ENCODE results near the gene RNU6-9. TPM values are rescaled to one million over a fixed set of nuclear protein-coding genes. Genes with fewer than 3 reads are reported as not detected.
A peak's percentile ranks its signal among the peaks of the same experiment; 100 is the strongest.

RNU6-9 gene
- polyA plus RNA-seq, 3 donors from 2014 or later, result not detected

DNA sequence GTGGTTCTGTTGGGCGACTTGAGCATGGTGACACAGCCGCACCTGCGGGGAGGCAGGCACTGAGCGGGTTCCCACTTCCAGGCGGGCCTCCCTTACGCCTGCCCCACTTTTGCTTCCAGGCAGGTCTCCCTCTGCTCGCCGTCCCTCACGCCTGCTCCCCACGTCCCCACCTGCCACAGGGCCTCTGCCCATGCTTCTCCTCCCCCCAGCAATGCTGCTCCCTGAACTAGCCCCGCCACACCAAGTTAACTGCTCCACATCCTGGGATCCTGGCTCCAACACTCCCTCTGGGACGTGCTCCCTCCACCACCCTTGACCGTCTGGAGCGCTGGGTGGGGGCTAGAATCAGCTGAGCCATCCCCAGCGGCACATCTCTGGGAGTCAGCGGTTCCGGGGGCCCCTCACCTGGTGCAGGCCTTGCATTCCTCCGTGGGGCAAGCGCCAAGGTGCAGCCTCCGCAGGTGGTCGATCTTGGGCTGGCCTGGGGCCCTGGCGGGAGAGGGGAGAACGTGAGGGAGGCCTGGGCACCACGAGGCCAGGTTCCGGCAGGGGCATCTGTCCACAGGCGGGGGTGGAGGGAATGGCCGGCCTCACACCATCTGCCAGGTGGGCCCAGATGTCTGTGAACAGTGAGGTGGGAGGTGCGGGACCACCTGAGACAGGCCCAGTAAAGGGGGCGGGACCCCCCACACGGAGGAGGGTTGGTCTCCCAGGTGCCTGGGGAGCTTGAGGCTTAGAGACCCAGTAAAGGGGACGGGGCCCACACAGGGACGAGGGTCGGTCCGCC, 24.6 kb upstream of the RNU6-9 start:
- H3K9me3 Mint-ChIP-seq, result no peaks in the 10 kb centered on the region
- DNase-seq, result no peak
- H3K4me3 Mint-ChIP-seq, result no peak overlapping the region
- H3K27ac Mint-ChIP-seq, result no peak overlapping the region
- peaks cover 5 to 14% (median 10%) of the 10 kb centered on the region in 3 donors for H3K27me3 Mint-ChIP-seq (ENCODE audit: low read depth in 3 of 3)
- H3K4me1 Mint-ChIP-seq, result peaks cover 4 to 17% of the 10 kb centered on the region in 2 donors
- peaks cover 4% of the 10 kb centered on the region in 3 donors for H3K36me3 Mint-ChIP-seq

- no peak for DNase-seq
- H3K4me1 Mint-ChIP-seq, result peaks cover 0 to 13% of the 10 kb centered on the region in 2 donors
- H3K4me3 Mint-ChIP-seq, result no peak overlapping the region
- peaks cover 4% of the 10 kb centered on the region in 3 donors for H3K36me3 Mint-ChIP-seq
- peak overlapping the region in 2 of 6 donors; percentile 35 to 60 for H3K27ac Mint-ChIP-seq
- H3K27me3 Mint-ChIP-seq (ENCODE audit: low read depth in 3 of 3), result peaks cover 3 to 11% (median 8%) of the 10 kb centered on the region in 3 donors
- no peaks in the 10 kb centered on the region for H3K9me3 Mint-ChIP-seq
Measured at GRCh38 chr19:869245-870177, 23.8 kb upstream of the RNU6-9 start.

DNA sequence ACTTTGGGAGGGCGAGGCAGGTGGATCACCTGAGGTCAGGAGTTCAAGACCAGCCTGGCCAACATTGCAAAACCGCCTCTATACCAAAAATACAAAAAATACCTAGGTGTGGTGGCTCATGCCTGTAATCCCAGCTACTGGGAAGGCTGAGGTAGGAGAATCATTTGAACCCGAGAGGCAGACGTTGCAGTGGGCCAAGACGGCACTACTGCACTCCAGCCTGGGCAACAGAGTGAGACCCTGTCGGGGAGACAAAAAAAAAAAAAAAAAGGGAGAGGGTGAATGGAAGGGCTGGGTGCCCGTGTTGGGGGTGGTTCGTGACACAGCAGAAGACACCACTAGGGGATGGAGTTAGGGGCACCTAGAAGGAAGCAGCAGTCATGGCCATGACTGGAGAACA, 23.0 kb upstream of the RNU6-9 start:
- Mint-ChIP-seq H3K4me3 (no peak overlapping the region), H3K27ac (peak overlapping the region in 1 of 6 donors; percentile 65), H3K9me3 (no peaks in the 10 kb centered on the region), H3K27me3 (ENCODE audit: low read depth in 3 of 3) (peaks cover 3 to 11% (median 8%) of the 10 kb centered on the region in 3 donors), H3K36me3 (peaks cover 4% of the 10 kb centered on the region in 3 donors), H3K4me1 (peaks cover 0 to 13% of the 10 kb centered on the region in 2 donors)
- DNase-seq, result no peak

GRCh38 chr19:870963-871401, 22.3 kb upstream of the RNU6-9 start:
- H3K4me3 Mint-ChIP-seq, result no peak overlapping the region
- H3K9me3 Mint-ChIP-seq, result no peaks in the 10 kb centered on the region
- peaks cover 4 to 5% (median 4%) of the 10 kb centered on the region in 3 donors for H3K36me3 Mint-ChIP-seq

DNA sequence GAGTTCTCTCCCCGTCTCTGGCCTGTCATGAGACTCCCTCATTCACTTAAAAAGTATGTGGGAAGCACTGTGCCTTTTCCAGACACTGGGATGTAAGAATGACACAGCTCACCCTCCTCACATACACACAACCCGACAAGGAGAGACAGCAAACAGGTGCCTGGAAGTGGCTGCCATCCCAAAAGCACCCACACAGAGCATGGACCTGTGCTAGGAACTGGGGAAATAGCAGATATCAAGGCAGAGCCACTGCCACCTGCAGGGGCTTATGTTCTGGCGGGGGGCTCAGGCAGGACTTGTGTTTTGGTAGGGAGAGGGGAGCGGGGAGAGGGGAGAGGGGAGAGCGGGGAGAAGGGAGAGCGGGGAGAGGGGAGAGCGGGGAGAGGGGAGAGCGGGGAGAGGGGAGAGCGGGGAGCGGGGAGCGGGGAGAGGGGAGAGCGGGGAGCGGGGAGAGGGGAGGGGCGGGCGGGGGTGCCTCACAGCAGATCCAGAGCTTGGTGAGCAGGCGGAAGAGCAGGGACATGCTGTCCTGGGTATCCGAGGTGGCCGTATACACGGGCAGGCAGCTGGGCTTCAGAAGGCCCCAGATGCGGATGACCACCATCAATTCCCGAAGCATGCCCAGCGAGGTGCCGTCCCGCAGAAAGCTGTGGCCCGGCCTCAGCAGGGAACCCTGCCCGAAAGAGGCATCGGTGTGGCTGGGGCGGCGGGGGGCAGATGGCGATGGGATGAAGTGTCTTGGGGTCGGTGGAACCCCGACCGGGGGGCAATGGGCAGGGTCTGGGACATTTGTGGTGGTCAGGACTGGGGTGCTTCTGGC, 21.6 kb upstream of the RNU6-9 start:
- H3K9me3 Mint-ChIP-seq, result no peaks in the 10 kb centered on the region
- peak overlapping the region in 3 of 6 donors; percentile 30 to 64 (median 61) for H3K27ac Mint-ChIP-seq
- peak in 1 of 3 donors; percentile 33 for DNase-seq
- H3K4me3 Mint-ChIP-seq, result no peak overlapping the region
- peaks cover 4 to 8% (median 4%) of the 10 kb centered on the region in 3 donors for H3K36me3 Mint-ChIP-seq
- peaks cover 0 to 13% of the 10 kb centered on the region in 2 donors for H3K4me1 Mint-ChIP-seq
- peaks cover 3 to 11% (median 8%) of the 10 kb centered on the region in 3 donors for H3K27me3 Mint-ChIP-seq (ENCODE audit: low read depth in 3 of 3)

More at GRCh38 chr19:870963-871401, 22.3 kb upstream of the RNU6-9 start:
- no peak overlapping the region for H3K27ac Mint-ChIP-seq
- peaks cover 3 to 11% (median 8%) of the 10 kb centered on the region in 3 donors for H3K27me3 Mint-ChIP-seq (ENCODE audit: low read depth in 3 of 3)
- DNase-seq, result no peak
- peaks cover 0 to 13% of the 10 kb centered on the region in 2 donors for H3K4me1 Mint-ChIP-seq

DNA sequence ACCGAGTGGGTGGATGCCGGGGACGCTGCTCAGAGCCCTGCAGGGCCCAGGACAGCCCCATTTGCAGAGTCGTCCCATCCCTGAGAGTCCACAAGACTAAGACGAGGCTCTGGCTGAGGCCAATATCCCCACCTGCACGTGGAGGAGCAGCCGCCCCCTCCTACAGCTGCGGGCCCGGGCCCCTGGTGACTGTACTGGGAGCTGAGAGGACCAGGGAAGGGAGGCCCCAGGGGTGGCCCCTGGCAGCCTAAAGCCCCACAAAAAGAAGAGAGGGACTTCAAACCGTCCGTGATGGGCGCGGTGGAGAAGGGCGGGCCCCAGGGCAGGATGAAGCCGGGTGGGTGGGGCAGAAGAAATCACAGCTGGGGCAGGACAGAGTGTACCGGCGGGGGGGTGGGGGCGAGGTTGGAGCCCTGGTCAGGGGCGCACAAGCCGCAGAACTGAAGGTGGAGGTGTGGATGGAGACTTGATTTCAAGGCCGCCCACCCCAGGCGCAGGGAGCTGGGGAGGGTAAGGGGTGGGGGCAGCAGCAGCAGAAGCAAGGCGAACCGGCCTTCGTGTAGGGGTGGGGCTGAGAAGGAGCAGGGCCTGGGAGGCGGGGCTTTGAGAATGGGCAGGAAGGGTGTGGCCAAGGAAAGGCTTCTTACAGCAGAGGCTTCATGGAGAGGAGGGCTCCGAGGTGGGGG, 20.9 kb upstream of the RNU6-9 start:
- Mint-ChIP-seq H3K27me3 (ENCODE audit: low read depth in 3 of 3) (peaks cover 3 to 11% (median 8%) of the 10 kb centered on the region in 3 donors), H3K27ac (peak overlapping the region in 4 of 6 donors; percentile 17 to 78 (median 63)), H3K9me3 (no peaks in the 10 kb centered on the region), H3K4me1 (peaks cover 0 to 13% of the 10 kb centered on the region in 2 donors), H3K36me3 (peaks cover 2 to 7% (median 3%) of the 10 kb centered on the region in 3 donors), H3K4me3 (peak overlapping the region in 4 of 5 donors; percentile 35 to 70 (median 69))
- DNase-seq, result peak in 2 of 3 donors; percentile 67 to 71

DNA sequence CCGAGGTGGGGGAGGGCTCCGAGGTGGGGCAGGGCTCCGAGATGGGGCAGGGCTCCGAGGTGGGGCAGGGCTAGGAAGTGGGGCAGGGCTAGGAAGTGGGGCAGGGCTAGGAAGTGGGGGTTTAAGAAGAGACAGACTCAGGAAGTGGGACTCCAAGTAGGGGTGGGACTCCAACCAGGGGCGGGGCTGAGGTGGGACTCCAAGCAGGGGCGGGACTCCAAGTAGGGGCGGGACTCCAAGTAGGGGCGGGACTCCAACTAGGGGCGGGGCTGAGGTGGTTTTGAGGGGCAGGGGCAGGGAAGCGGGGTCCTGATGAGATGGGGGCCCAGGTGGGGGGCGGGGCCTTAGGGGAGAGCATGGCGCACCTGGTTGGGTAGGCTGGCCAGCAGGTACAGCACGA, 20.2 kb upstream of the RNU6-9 start:
- DNase-seq, result peak in 2 of 3 donors; percentile 64 to 69
- peak overlapping the region in 3 of 5 donors; percentile 54 to 72 (median 70) for H3K4me3 Mint-ChIP-seq
- H3K27ac Mint-ChIP-seq, result peak overlapping the region in 3 of 6 donors; percentile 64 to 81 (median 73)
- no peaks in the 10 kb centered on the region for H3K9me3 Mint-ChIP-seq
- peaks cover 0 to 13% of the 10 kb centered on the region in 2 donors for H3K4me1 Mint-ChIP-seq
- peaks cover 0 to 4% (median 0%) of the 10 kb centered on the region in 3 donors for H3K36me3 Mint-ChIP-seq
- H3K27me3 Mint-ChIP-seq (ENCODE audit: low read depth in 3 of 3), result peaks cover 3 to 11% (median 8%) of the 10 kb centered on the region in 3 donors

GRCh38 chr19:873561-874041, 19.7 kb upstream of the RNU6-9 start:
- H3K4me1 Mint-ChIP-seq, result peaks cover 0 to 13% of the 10 kb centered on the region in 2 donors
- no peak for DNase-seq
- H3K36me3 Mint-ChIP-seq, result peaks cover 0 to 4% (median 0%) of the 10 kb centered on the region in 3 donors
- peaks cover 3 to 11% (median 8%) of the 10 kb centered on the region in 3 donors for H3K27me3 Mint-ChIP-seq (ENCODE audit: low read depth in 3 of 3)
- no peaks in the 10 kb centered on the region for H3K9me3 Mint-ChIP-seq
- H3K27ac Mint-ChIP-seq, result no peak overlapping the region
- H3K4me3 Mint-ChIP-seq, result no peak overlapping the region

- Mint-ChIP-seq H3K27ac (peak overlapping the region in 1 of 6 donors; percentile 16), H3K4me3 (no peak overlapping the region), H3K36me3 (peaks cover 0 to 9% (median 0%) of the 10 kb centered on the region in 3 donors), H3K27me3 (ENCODE audit: low read depth in 3 of 3) (peaks cover 2 to 10% (median 6%) of the 10 kb centered on the region in 3 donors), H3K4me1 (peaks cover 0 to 13% of the 10 kb centered on the region in 2 donors), H3K9me3 (no peaks in the 10 kb centered on the region)
- no peak for DNase-seq
Measured at GRCh38 chr19:875265-875879, 17.9 kb upstream of the RNU6-9 start.

DNA sequence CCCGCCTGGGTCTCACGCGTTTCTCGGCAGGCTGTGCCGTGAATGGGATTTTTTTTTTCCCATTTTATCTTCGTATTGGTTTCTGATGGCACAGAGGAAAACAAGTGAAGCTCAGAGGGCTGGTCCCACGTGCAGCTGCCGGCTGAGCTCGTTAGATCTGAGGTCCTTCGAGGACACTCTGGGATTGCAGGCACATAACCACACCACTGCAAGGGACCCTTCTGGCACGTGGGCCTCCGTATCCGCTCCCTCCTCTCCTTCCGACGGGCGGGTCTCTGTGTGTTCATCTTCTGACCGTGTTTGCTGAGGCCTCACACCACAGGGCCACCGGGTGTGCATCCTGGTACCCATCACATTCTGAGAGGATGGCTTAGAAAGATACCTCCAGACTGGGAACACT, 17.2 kb upstream of the RNU6-9 start:
- Mint-ChIP-seq H3K36me3 (peaks cover 0 to 9% (median 0%) of the 10 kb centered on the region in 3 donors), H3K27me3 (ENCODE audit: low read depth in 3 of 3) (peaks cover 2 to 9% (median 6%) of the 10 kb centered on the region in 3 donors), H3K27ac (no peak overlapping the region), H3K9me3 (no peaks in the 10 kb centered on the region), H3K4me1 (peaks cover 0 to 13% of the 10 kb centered on the region in 2 donors), H3K4me3 (no peak overlapping the region)
- no peak for DNase-seq

DNA sequence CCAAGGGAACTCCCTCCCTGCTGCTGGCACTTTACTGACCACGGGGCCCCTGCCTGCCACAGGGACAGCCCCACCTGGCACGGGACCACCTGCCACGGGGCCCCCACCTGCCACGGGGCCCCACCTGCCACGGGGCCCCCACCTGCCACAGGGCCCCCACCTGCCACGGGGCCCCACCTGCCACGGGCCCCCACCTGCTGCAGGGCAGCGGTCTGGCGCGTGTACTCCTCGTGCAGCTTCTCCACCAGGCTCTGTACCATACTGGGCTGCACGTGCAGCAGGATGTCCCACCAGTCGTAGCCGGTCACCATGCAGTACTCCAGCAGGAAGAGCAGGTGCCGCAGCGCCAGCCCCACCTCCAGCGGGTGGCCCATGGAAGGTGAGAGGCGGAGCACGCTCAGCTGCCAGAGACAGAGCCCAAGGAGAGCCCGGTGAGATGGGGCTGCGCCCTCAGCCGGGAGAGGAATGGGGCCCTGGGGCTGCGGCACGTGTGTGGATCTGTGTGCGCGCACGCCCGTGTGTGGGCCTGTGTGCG, 16.4 kb upstream of the RNU6-9 start:
- peaks cover 0 to 13% of the 10 kb centered on the region in 2 donors for H3K4me1 Mint-ChIP-seq
- H3K27me3 Mint-ChIP-seq (ENCODE audit: low read depth in 3 of 3), result peaks cover 0 to 7% (median 5%) of the 10 kb centered on the region in 3 donors
- no peak for DNase-seq
- H3K9me3 Mint-ChIP-seq, result no peaks in the 10 kb centered on the region
- no peak overlapping the region for H3K27ac Mint-ChIP-seq
- no peak overlapping the region for H3K4me3 Mint-ChIP-seq
- peaks cover 0 to 9% (median 0%) of the 10 kb centered on the region in 3 donors for H3K36me3 Mint-ChIP-seq

Measured in immature natural killer cell (primary cell).